Measurements from ENCODE around the gene MBOAT1. TPM values are rescaled to one million over a fixed set of nuclear protein-coding genes. Genes with fewer than 3 reads are reported as not detected.

Gene MBOAT1
- total RNA-seq, 1 experiment from 2014 or later: 39.9 TPM

DNA sequence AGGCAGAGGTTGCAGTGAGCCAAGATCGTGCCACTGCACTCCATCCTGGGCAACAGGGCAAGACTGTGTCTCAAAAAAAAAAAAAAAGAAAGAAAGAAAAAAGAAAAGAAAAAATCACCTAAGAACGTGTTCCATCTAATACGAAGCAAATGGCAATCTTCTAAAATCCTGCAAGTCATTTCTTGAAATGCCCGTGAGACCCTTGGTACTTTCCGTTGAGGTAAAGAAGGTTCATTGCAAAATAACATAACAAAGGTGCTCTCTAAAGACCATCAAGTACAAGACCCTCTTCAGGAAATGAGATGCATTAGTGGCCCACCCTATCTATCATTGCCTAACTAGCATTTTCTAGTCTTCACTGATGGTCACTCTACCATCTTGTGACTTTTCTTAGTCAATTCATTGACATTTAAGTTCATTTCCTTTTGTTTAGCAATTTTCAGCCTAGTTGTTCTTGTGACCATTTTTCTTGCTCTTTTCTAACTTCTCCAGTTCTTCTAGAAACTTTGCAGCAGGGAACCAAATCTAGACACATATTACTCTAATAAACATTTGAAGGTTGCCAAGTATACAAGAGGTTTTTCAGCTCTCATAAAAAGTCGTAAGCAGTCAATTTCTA, 14.0 kb downstream of the MBOAT1 start:
- intact Hi-C loops (cut with micrococcal nuclease; ENCODE audit: unreplicated experiment): no loop called here
- DNase-seq: no peak
- Mint-ChIP-seq H3K27ac (ENCODE audit: unreplicated experiment) (peak overlapping the region; percentile 37), H3K36me3 (ENCODE audit: insufficient read depth, unreplicated experiment) (peaks cover 5% of the 10 kb centered on the region), H3K9me3 (ENCODE audit: low read depth, unreplicated experiment) (peaks cover 2% of the 10 kb centered on the region), H3K4me1 (ENCODE audit: low read depth, unreplicated experiment) (peaks cover 25% of the 10 kb centered on the region), H3K27me3 (ENCODE audit: unreplicated experiment) (no peaks in the 10 kb centered on the region), H3K4me3 (ENCODE audit: low read depth, unreplicated experiment) (no peak overlapping the region)
- TF ChIP-seq CTCF (IDR thresholded peaks at IDR 0.05; ENCODE audit: unreplicated experiment): no peak
- BruUV-seq (replicated peaks): no TSS peak
- CTCF ChIA-PET: interaction anchor here (0.6 to 1.2 kb wide), 2 partner anchors 8 to 25 kb away, joined by 3 read pairs; no protein-coding TSS in a partner anchor

DNA sequence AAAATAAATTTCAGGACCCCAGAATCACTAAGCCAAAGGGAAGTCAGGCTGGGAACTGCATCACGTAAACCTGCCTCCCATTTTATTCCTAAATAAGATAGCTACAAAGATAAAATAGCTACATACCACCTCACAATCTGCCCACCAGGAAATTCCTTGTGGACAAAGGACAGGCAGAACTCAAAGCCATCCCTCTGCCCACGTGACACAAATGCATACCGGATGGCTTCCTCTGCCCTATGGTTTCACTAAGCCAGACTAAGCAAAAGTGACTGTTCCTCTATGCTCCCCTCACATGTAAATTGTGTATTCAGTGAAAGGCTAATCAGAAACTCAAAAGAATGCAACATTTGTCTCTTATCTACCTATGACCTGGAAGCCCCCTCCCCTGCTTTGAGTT, 15.0 kb downstream of the MBOAT1 start:
- Mint-ChIP-seq H3K27me3 (ENCODE audit: unreplicated experiment) (no peaks in the 10 kb centered on the region), H3K36me3 (ENCODE audit: insufficient read depth, unreplicated experiment) (no peaks in the 10 kb centered on the region), H3K9me3 (ENCODE audit: low read depth, unreplicated experiment) (peaks cover 2% of the 10 kb centered on the region), H3K4me3 (ENCODE audit: low read depth, unreplicated experiment) (no peak overlapping the region), H3K27ac (ENCODE audit: unreplicated experiment) (no peak overlapping the region), H3K4me1 (ENCODE audit: low read depth, unreplicated experiment) (peaks cover 22% of the 10 kb centered on the region)
- intact Hi-C loops (cut with micrococcal nuclease; ENCODE audit: unreplicated experiment): no loop called here
- TF ChIP-seq CTCF (IDR thresholded peaks at IDR 0.05; ENCODE audit: unreplicated experiment): no peak
- CTCF ChIA-PET: no interaction called here
- no TSS peak for BruUV-seq (replicated peaks)
- DNase-seq: no peak

DNA sequence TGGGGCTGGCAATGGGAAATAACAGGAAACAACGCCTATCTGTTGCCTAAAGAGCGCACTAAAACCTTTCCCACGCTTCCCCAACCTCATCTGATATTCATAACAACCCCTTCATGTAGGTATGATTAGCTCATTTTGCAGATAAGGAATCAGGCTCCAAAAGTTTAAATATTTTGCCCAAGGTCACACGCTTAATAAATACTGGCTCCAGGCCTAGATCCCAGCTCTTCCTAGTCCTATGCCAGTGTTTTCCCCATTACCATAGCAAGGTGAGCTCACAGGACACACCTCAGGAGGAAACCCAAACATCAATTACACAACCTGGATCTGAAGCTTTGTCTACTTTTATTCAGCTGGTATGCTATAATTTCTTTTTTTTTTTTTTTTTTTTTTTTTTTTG, 19.6 kb downstream of the MBOAT1 start:
- Mint-ChIP-seq H3K9me3 (ENCODE audit: low read depth, unreplicated experiment) (peaks cover 10% of the 10 kb centered on the region), H3K27me3 (ENCODE audit: unreplicated experiment) (no peaks in the 10 kb centered on the region), H3K27ac (ENCODE audit: unreplicated experiment) (no peak overlapping the region), H3K4me3 (ENCODE audit: low read depth, unreplicated experiment) (no peak overlapping the region), H3K4me1 (ENCODE audit: low read depth, unreplicated experiment) (peaks cover 18% of the 10 kb centered on the region), H3K36me3 (ENCODE audit: insufficient read depth, unreplicated experiment) (no peaks in the 10 kb centered on the region)
- no peak for TF ChIP-seq CTCF (IDR thresholded peaks at IDR 0.05; ENCODE audit: unreplicated experiment)
- CTCF ChIA-PET: interaction anchor here (0.7 to 2.3 kb wide), 3 partner anchors 9 to 43 kb away, joined by 3 to 5 read pairs (median 3); no protein-coding TSS in a partner anchor
- BruUV-seq (replicated peaks): no TSS peak
- no peak for DNase-seq
- intact Hi-C loops (cut with micrococcal nuclease; ENCODE audit: unreplicated experiment): no loop called here

DNA sequence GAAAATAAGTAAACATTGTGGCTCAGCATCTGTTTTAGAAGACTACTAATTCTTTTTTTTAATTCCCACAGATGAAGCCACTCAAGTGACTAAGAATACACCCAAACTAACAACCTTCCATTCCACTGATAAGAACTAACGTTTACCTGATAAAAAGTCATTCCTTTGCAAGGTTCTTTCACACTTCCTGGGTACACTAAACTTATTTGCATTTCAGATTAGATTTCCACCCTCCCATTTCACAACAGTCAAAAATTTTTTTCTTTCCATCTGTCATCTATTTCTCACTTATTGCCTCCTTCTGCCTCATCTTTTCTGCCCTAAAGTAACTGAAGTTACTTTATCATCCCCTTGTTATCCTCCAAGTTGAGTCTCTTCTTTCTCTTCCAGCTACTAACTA, 20.3 kb downstream of the MBOAT1 start:
- no TSS peak for BruUV-seq (replicated peaks)
- CTCF ChIA-PET: interaction anchor here (0.7 to 2.3 kb wide), 2 partner anchors 9 to 10 kb away, joined by 3 to 5 read pairs; no protein-coding TSS in a partner anchor
- no peak for TF ChIP-seq CTCF (IDR thresholded peaks at IDR 0.05; ENCODE audit: unreplicated experiment)
- H3K9me3 Mint-ChIP-seq (ENCODE audit: low read depth, unreplicated experiment): peaks cover 10% of the 10 kb centered on the region
- intact Hi-C loops (cut with micrococcal nuclease; ENCODE audit: unreplicated experiment): no loop called here
- H3K27me3 Mint-ChIP-seq (ENCODE audit: unreplicated experiment): no peaks in the 10 kb centered on the region
- no peak overlapping the region for H3K4me3 Mint-ChIP-seq (ENCODE audit: low read depth, unreplicated experiment)
- no peak for DNase-seq
- no peak overlapping the region for H3K27ac Mint-ChIP-seq (ENCODE audit: unreplicated experiment)
- H3K4me1 Mint-ChIP-seq (ENCODE audit: low read depth, unreplicated experiment): peaks cover 18% of the 10 kb centered on the region
- no peaks in the 10 kb centered on the region for H3K36me3 Mint-ChIP-seq (ENCODE audit: insufficient read depth, unreplicated experiment)

Measured in Calu3 (cell line).